GM12891 (cell line): ENCODE results near the gene TNNI3K.
A peak's percentile ranks its signal among the peaks of the same experiment; 100 is the strongest.

Source experiments
- POLR2A ChIP-seq: IDR thresholded peaks from 2 replicates; pipeline ENCODE4 v1.6.1; 2011; ENCODE audit warnings: low read depth, low read length, control low read depth
- POLR2AphosphoS5 ChIP-seq: IDR thresholded peaks from 2 replicates; pipeline ENCODE4 v1.6.1; 2011; ENCODE audit warnings: low read depth, low read length, control low read depth
- POU2F2 ChIP-seq: IDR thresholded peaks from 2 replicates; pipeline ENCODE4 v1.6.1; 2011; ENCODE audit warnings: low read depth, mild to moderate bottlenecking, control low read depth, low read length, moderate library complexity
- TAF1 ChIP-seq: IDR thresholded peaks from 2 replicates; pipeline ENCODE4 v1.6.1; 2011; ENCODE audit warnings: low read depth, low read length, control low read depth

- TF ChIP-seq POLR2A, result peak; percentile 80
- TF ChIP-seq TAF1, result peak; percentile 66; the same call in 1 of the 2 replicates
- no peak for TF ChIP-seq POU2F2
- peak; percentile 73 for TF ChIP-seq POLR2AphosphoS5
Measured at GRCh38 chr1:74197657-74198552, 37.3 kb upstream of the TNNI3K start, which contains the start of the genes FPGT and LRRIQ3.
